Measurements from ENCODE around the gene MACF1.

DNA sequence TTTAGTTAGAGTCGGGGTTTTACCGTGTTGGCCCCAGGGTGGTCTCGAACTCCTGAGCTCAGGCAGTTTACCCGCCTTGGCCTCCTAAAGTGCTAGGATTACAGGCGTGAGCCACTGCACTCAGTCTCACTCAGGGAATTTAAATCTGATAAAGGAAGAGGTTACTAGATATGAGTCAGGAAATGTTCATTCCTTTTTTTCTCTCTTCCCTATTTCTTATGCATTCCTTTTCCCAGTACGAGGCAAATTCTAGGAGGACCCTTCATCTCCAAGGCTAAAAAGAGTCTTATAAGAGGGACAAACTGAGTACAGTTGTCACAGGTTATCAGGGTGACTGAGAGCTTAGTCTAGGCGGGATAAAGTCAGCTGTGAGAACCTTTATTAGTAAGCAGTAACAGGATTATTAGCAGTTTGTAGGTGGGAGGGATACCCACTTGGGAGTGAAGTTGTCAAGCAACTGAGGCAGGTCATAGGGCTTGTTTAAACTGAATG is 9.1 kb downstream of the MACF1 start:
- TF ChIP-seq, protein P1, sequence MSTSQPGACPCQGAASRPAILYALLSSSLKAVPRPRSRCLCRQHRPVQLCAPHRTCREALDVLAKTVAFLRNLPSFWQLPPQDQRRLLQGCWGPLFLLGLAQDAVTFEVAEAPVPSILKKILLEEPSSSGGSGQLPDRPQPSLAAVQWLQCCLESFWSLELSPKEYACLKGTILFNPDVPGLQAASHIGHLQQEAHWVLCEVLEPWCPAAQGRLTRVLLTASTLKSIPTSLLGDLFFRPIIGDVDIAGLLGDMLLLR (CRISPR knock-in tag; IDR thresholded peaks at IDR 0.05), result no peak
- no peak for TF ChIP-seq CENPT (CRISPR knock-in tag; IDR thresholded peaks at IDR 0.05; ENCODE audit: low read depth)
- no peak for TF ChIP-seq KLF9 (CRISPR knock-in tag; IDR thresholded peaks at IDR 0.05; ENCODE audit: low read depth)
- TF ChIP-seq, protein P2, sequence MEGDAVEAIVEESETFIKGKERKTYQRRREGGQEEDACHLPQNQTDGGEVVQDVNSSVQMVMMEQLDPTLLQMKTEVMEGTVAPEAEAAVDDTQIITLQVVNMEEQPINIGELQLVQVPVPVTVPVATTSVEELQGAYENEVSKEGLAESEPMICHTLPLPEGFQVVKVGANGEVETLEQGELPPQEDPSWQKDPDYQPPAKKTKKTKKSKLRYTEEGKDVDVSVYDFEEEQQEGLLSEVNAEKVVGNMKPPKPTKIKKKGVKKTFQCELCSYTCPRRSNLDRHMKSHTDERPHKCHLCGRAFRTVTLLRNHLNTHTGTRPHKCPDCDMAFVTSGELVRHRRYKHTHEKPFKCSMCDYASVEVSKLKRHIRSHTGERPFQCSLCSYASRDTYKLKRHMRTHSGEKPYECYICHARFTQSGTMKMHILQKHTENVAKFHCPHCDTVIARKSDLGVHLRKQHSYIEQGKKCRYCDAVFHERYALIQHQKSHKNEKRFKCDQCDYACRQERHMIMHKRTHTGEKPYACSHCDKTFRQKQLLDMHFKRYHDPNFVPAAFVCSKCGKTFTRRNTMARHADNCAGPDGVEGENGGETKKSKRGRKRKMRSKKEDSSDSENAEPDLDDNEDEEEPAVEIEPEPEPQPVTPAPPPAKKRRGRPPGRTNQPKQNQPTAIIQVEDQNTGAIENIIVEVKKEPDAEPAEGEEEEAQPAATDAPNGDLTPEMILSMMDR (CRISPR knock-in tag; IDR thresholded peaks at IDR 0.05), result no peak
- no peak for TF ChIP-seq ZNF431 (CRISPR knock-in tag; IDR thresholded peaks at IDR 0.05; ENCODE audit: borderline replicate concordance, low read depth)
- TF ChIP-seq, protein P3, sequence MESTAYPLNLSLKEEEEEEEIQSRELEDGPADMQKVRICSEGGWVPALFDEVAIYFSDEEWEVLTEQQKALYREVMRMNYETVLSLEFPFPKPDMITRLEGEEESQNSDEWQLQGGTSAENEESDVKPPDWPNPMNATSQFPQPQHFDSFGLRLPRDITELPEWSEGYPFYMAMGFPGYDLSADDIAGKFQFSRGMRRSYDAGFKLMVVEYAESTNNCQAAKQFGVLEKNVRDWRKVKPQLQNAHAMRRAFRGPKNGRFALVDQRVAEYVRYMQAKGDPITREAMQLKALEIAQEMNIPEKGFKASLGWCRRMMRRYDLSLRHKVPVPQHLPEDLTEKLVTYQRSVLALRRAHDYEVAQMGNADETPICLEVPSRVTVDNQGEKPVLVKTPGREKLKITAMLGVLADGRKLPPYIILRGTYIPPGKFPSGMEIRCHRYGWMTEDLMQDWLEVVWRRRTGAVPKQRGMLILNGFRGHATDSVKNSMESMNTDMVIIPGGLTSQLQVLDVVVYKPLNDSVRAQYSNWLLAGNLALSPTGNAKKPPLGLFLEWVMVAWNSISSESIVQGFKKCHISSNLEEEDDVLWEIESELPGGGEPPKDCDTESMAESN (CRISPR knock-in tag; conservative IDR thresholded peaks at IDR 0.05), result no peak
- TF ChIP-seq POLR2G (IDR thresholded peaks at IDR 0.05; ENCODE audit: low read depth, low read length), result no peak
- no peak for TF ChIP-seq NFE2 (CRISPR knock-in tag; IDR thresholded peaks at IDR 0.05)
- TF ChIP-seq, protein P4, sequence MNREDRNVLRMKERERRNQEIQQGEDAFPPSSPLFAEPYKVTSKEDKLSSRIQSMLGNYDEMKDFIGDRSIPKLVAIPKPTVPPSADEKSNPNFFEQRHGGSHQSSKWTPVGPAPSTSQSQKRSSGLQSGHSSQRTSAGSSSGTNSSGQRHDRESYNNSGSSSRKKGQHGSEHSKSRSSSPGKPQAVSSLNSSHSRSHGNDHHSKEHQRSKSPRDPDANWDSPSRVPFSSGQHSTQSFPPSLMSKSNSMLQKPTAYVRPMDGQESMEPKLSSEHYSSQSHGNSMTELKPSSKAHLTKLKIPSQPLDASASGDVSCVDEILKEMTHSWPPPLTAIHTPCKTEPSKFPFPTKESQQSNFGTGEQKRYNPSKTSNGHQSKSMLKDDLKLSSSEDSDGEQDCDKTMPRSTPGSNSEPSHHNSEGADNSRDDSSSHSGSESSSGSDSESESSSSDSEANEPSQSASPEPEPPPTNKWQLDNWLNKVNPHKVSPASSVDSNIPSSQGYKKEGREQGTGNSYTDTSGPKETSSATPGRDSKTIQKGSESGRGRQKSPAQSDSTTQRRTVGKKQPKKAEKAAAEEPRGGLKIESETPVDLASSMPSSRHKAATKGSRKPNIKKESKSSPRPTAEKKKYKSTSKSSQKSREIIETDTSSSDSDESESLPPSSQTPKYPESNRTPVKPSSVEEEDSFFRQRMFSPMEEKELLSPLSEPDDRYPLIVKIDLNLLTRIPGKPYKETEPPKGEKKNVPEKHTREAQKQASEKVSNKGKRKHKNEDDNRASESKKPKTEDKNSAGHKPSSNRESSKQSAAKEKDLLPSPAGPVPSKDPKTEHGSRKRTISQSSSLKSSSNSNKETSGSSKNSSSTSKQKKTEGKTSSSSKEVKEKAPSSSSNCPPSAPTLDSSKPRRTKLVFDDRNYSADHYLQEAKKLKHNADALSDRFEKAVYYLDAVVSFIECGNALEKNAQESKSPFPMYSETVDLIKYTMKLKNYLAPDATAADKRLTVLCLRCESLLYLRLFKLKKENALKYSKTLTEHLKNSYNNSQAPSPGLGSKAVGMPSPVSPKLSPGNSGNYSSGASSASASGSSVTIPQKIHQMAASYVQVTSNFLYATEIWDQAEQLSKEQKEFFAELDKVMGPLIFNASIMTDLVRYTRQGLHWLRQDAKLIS (CRISPR knock-in tag; IDR thresholded peaks at IDR 0.05), result no peak
- TF ChIP-seq, protein P5, sequence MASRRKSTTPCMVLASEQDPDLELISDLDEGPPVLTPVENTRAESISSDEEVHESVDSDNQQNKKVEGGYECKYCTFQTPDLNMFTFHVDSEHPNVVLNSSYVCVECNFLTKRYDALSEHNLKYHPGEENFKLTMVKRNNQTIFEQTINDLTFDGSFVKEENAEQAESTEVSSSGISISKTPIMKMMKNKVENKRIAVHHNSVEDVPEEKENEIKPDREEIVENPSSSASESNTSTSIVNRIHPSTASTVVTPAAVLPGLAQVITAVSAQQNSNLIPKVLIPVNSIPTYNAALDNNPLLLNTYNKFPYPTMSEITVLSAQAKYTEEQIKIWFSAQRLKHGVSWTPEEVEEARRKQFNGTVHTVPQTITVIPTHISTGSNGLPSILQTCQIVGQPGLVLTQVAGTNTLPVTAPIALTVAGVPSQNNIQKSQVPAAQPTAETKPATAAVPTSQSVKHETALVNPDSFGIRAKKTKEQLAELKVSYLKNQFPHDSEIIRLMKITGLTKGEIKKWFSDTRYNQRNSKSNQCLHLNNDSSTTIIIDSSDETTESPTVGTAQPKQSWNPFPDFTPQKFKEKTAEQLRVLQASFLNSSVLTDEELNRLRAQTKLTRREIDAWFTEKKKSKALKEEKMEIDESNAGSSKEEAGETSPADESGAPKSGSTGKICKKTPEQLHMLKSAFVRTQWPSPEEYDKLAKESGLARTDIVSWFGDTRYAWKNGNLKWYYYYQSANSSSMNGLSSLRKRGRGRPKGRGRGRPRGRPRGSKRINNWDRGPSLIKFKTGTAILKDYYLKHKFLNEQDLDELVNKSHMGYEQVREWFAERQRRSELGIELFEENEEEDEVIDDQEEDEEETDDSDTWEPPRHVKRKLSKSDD (CRISPR knock-in tag; IDR thresholded peaks at IDR 0.05; ENCODE audit: low read depth), result no peak
- TF ChIP-seq POLR2A (IDR thresholded peaks at IDR 0.05; ENCODE audit: insufficient read depth in 1 of 2, low read depth in 2 of 2, low read length in 2 of 2), result no peak
- TF ChIP-seq CBX1 (IDR thresholded peaks at IDR 0.05; ENCODE audit: low read depth), result no peak
- no peak for TF ChIP-seq HCFC1 (IDR thresholded peaks at IDR 0.05; ENCODE audit: low read depth, low read length)

Data from HepG2 (cell line).